Common myeloid progenitor, CD34-positive (primary cell): ENCODE data around the gene ARHGEF10L.

Experiments
- CTCF ChIA-PET: fragments of 350-600 bp; sonication (Branson Sonifier 250); formaldehyde crosslinking; loops from one replicate; lab custom pipeline; 2021; ENCODE audit warnings: antibody characterized with exemption; lab: Charles Lee
- POLR2A ChIA-PET: fragments of 350-600 bp; sonication (Branson Sonifier 250); formaldehyde crosslinking; loops from one replicate; lab custom pipeline; 2021; ENCODE audit warnings: antibody characterized with exemption; lab: Charles Lee
- DNase-seq, 3 donors: peaks; one replicate each; pipeline versions ENCODE4 v3.0.0 to v3.0.0-alpha.2; 2013
- H3K27ac ChIP-seq, 2 experiments: 1 replicate in 1 of 2; 2 replicates in 1 of 2; pipeline ENCODE4 v1.7.0; 2013; ENCODE audit warnings: inconsistent platforms in 2 of 2, low read length in 2 of 2, mild to moderate bottlenecking in 2 of 2, low read depth in 1 of 2, moderate library complexity in 1 of 2; ENCODE audit not compliant: severe bottlenecking in 2 of 2, insufficient read depth in 1 of 2, poor library complexity in 1 of 2
- H3K27me3 ChIP-seq, 5 experiments: replicated peaks in 2 of 5; 1 replicate in 3 of 5; 2 replicates in 2 of 5; pipeline versions ENCODE4 v1.6.1 to v1.7.0; 2013; ENCODE audit warnings: low read length in 4 of 5, mild to moderate bottlenecking in 2 of 5, moderate library complexity in 2 of 5, inconsistent platforms in 1 of 5; ENCODE audit not compliant: insufficient read depth in 5 of 5, control insufficient read depth in 4 of 5
- H3K36me3 ChIP-seq, 4 experiments: 1 replicate in 2 of 4; 2 replicates in 2 of 4; pipeline versions ENCODE4 v1.6.1 to v1.7.0; 2013; ENCODE audit warnings: low read length in 3 of 4, control low read depth in 1 of 4, mild to moderate bottlenecking in 1 of 4; ENCODE audit not compliant: control insufficient read depth in 4 of 4, insufficient read depth in 4 of 4
- H3K4me1 ChIP-seq, 4 experiments: 1 replicate in 3 of 4; 2 replicates in 1 of 4; pipeline versions ENCODE4 v1.6.1 to v1.7.1; 2013; ENCODE audit warnings: low read length in 3 of 4, mild to moderate bottlenecking in 3 of 4, control low read depth in 1 of 4, inconsistent platforms in 1 of 4, moderate library complexity in 1 of 4; ENCODE audit not compliant: control insufficient read depth in 4 of 4, insufficient read depth in 4 of 4; ENCODE audit errors: control extremely low read depth in 1 of 4
- H3K4me3 ChIP-seq, 7 experiments: 1 replicate in 4 of 7; 2 replicates in 3 of 7; pipeline versions ENCODE4 v1.5.1 to v1.7.0; 2013; ENCODE audit warnings: mild to moderate bottlenecking in 7 of 7, low read length in 6 of 7, moderate library complexity in 6 of 7, inconsistent platforms in 2 of 7, low read depth in 2 of 7, control low read depth in 1 of 7; ENCODE audit not compliant: insufficient read depth in 4 of 7, control insufficient read depth in 1 of 7; ENCODE audit errors: extremely low read depth in 1 of 7
- H3K9me3 ChIP-seq, 5 experiments: 1 replicate in 4 of 5; 2 replicates in 1 of 5; pipeline versions ENCODE4 v1.6.1 to v1.7.1; 2013; ENCODE audit warnings: low read length in 4 of 5, mild to moderate bottlenecking in 2 of 5, inconsistent platforms in 1 of 5, low read depth in 1 of 5, moderate library complexity in 1 of 5; ENCODE audit not compliant: control insufficient read depth in 4 of 5, insufficient read depth in 2 of 5; ENCODE audit errors: control extremely low read depth in 1 of 5
- WGBS: methylation state at CpG from one replicate; pipeline ENCODE4 v1.1.5; 2013; ENCODE audit not compliant: insufficient coverage; 5-methylcytosine and 5-hydroxymethylcytosine counted together

The ARHGEF10L gene

DNA sequence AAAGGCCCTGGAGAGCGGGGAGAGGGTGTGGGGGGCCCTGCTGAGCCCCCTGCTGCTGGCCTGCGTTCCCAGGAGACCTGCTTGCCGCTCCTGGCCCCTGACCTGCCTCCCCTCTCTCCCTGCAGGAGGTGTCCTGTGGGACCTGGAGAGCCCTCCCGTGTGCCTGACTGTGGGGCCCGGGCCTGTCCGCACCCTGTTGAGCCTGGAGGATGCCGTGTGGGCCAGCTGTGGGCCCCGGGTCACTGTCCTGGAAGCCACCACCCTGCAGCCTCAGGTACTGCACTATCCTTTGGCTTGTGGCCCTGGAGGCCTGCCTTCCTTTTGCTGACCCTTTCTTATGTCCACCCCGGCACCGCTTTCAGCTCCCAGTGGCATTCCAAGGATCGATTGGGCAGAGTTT, 124.8 kb downstream of the ARHGEF10L start:
- Histone ChIP-seq H3K4me1 (no peaks in the 10 kb centered on the region), H3K4me3 (no peak overlapping the region), H3K9me3 (no peaks in the 10 kb centered on the region), H3K27ac (no peak overlapping the region), H3K27me3 (no peaks in the 10 kb centered on the region), H3K36me3 (no peaks in the 10 kb centered on the region)
- ChIA-PET CTCF (no interaction called here), POLR2A (no interaction called here)
- WGBS, result 80% methylated on average over 10 of the region's 11 CpGs
- DNase-seq, result no peak

DNA sequence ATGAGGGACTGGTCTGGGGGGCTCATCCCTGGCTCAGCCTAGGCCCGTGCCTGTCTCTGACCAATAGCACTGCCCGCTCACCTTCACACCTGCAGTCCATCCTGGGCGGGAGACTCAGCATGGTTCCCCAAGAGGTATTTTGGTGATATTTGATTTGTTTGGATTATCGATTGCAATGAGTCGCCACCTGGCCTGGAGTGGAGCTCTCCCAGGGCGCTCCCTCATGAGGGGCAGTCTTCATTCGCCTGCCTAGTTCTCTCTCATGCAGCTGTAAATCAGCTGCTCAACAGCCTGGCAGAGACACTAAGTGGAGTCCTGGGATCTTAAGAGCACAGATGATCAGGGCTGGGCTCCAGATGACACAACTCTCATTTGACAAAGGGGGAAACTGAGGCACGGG, 125.6 kb downstream of the ARHGEF10L start:
- H3K27me3 ChIP-seq, result no peaks in the 10 kb centered on the region
- 94% methylated on average over 5 of the region's 8 CpGs for WGBS
- no peaks in the 10 kb centered on the region for H3K36me3 ChIP-seq
- no peaks in the 10 kb centered on the region for H3K4me1 ChIP-seq
- ChIA-PET POLR2A (no interaction called here), CTCF (interaction anchor here (1.4 kb wide), 1 partner anchor 12 kb away, joined by 4 read pairs; no protein-coding TSS in a partner anchor)
- H3K9me3 ChIP-seq, result no peaks in the 10 kb centered on the region
- DNase-seq, result no peak
- H3K4me3 ChIP-seq, result no peak overlapping the region
- H3K27ac ChIP-seq, result no peak overlapping the region

DNA sequence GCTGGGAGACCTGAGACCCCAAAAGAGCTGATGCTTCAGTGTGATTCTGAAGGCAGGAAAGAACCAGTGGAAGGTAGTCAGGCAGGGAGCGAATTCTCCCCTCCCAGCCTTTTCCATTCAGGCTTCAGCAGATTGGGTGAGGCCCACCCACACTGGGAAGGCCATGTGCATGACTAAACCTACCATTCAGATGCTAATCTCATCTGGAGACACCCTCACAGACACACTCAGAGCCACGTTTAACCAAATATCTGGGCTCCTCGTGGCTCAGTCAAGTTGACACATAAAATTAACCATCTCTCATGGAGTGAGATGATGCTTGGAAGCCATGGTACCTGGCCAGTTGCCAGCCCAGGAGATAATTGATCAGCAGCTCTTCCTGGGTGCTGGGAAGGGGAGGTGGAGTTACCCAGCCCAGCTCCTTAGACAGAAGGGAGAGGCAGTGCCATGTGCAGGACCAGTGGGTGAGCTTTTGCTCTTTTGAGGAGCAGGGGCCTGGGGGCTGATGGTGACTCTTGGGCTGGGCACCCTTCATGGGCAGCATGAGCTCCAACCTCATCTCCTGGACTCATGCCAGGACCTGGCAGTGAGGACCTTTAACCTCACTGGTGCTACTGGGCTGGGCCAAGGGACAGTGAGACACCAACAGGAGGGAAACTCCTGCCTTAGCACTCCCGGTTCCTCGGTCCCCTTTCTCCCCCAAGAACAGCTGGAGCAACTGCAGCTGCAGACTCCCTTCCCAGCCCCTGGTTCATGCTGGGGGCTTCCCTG, 126.6 kb downstream of the ARHGEF10L start:
- no peak overlapping the region for H3K27ac ChIP-seq
- no peaks in the 10 kb centered on the region for H3K4me1 ChIP-seq
- 94% methylated on average over 4 of the region's 5 CpGs for WGBS
- CTCF ChIA-PET, result interaction anchor here (1.4 kb wide), 1 partner anchor 13 kb away, joined by 4 read pairs; no protein-coding TSS in a partner anchor
- no peak for DNase-seq
- H3K36me3 ChIP-seq, result no peaks in the 10 kb centered on the region
- POLR2A ChIA-PET, result no interaction called here
- H3K27me3 ChIP-seq, result no peaks in the 10 kb centered on the region
- no peak overlapping the region for H3K4me3 ChIP-seq
- H3K9me3 ChIP-seq, result no peaks in the 10 kb centered on the region

DNA sequence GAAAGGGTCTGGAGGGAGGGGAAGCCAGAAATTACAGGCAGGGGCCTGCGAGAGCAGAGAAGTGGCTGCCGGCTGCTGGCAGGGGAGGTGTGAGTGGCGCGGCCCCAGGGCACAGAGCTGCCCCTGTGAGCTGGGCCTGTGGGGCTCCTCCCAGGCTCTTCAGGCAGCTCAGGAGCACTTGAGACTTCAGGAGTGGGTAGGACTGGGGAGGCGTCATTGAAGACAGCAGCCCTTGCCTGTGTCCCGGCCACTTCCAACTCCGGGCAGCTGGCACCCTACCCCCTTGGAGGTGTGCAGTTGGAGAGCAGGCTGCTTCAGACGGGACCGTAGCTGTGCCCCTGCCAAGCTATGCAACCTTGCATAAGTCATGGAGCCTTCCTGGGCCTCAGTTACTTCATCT, 128.1 kb downstream of the ARHGEF10L start:
- H3K4me1 ChIP-seq, result peaks cover 0 to 2% (median 0%) of the 10 kb centered on the region in 4 experiments
- no peaks in the 10 kb centered on the region for H3K9me3 ChIP-seq
- DNase-seq, result no peak
- POLR2A ChIA-PET, result no interaction called here
- no peak overlapping the region for H3K4me3 ChIP-seq
- H3K27ac ChIP-seq, result no peak overlapping the region
- WGBS, result 94% methylated on average over 2 of the region's 9 CpGs
- H3K36me3 ChIP-seq, result no peaks in the 10 kb centered on the region
- CTCF ChIA-PET, result interaction anchor here (0.7 to 1.4 kb wide), 4 partner anchors 9 to 432 kb away, joined by 3 to 4 read pairs (median 4); no protein-coding TSS in a partner anchor
- no peaks in the 10 kb centered on the region for H3K27me3 ChIP-seq

DNA sequence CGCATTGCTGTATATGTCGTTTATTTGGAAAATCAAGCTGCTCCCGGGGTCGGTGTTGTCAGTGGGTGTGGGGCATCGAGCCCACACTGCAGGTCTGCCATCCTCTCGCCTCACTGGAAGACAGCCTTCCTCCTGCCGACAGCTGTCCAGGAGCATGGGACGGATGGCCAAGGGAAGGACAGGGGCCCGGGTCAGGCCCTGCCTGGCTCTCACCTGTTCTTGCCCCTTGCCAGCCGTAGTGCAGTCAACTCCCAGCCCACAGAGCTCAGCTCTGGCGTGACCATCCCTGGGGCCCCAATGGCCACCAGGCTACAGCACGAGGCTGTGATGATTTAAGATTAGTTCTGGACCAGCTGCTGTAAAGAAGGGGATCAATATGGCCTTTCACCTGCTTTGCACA, 128.7 kb downstream of the ARHGEF10L start:
- no peak overlapping the region for H3K27ac ChIP-seq
- H3K27me3 ChIP-seq, result no peaks in the 10 kb centered on the region
- 92% methylated on average over 8 of the region's 12 CpGs for WGBS
- no peak for DNase-seq
- no peaks in the 10 kb centered on the region for H3K36me3 ChIP-seq
- peaks cover 0 to 2% (median 0%) of the 10 kb centered on the region in 4 experiments for H3K4me1 ChIP-seq
- ChIA-PET CTCF (interaction anchor here (0.8 to 1.4 kb wide), 3 partner anchors 9 to 432 kb away, joined by 3 to 4 read pairs (median 4); no protein-coding TSS in a partner anchor), POLR2A (no interaction called here)
- H3K9me3 ChIP-seq, result no peaks in the 10 kb centered on the region
- no peak overlapping the region for H3K4me3 ChIP-seq

DNA sequence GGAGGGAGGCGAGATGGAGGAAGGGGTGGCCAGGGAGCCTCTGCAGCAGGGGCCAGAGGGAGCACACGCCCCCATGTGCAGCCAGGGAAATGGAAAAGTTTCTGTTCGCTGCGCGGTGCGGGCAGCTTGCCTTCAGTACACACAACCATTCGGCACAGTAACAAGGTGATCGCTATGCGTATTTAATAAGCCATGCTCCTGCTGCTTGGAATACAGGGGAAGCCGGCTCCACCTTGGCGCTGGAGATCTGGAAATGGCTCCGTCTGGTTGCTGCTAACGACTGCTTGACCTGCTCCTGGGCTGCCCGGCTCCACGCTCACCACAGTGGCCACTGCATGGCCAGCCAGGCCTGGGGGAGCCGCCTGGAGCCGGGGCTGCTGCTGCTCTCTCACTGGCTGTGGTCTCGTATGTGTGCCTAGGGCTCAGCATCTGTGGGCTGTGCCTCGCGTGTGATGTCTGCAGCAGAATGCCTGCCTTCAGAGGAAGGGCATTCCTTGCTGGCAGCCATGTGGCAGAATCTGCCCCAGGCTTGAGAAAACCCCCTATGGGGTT, 129.2 kb downstream of the ARHGEF10L start:
- no peak overlapping the region for H3K27ac ChIP-seq
- 95% methylated on average over 20 of the region's 20 CpGs for WGBS
- CTCF ChIA-PET, result interaction anchor here (0.9 kb wide), 1 partner anchor 9 kb away, joined by 3 read pairs; no protein-coding TSS in a partner anchor
- H3K27me3 ChIP-seq, result no peaks in the 10 kb centered on the region
- H3K4me1 ChIP-seq, result peaks cover 0 to 4% (median 1%) of the 10 kb centered on the region in 4 experiments
- no peaks in the 10 kb centered on the region for H3K9me3 ChIP-seq
- POLR2A ChIA-PET, result no interaction called here
- H3K36me3 ChIP-seq, result no peaks in the 10 kb centered on the region
- H3K4me3 ChIP-seq, result no peak overlapping the region
- DNase-seq, result no peak

DNA sequence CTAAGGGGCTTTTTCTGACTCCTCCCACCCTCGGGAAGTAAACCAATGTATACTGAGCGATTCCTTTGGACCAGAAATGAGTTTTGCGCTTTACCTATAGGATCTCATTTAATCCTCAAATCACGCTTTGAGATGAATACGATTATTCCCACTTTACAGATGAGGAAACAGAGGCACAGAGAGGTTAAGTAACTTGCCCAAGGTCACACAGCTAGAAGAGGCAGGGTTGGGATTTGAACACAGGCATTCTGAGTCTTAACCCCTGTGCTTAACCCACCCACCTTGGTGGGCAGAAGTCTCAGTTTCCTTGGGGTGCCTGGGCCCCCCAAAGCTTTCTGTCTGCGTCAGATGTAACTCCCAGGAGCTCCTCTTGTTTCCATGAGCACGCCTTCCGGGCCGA, 129.8 kb downstream of the ARHGEF10L start:
- ChIA-PET POLR2A (no interaction called here), CTCF (interaction anchor here (0.9 kb wide), 1 partner anchor 8 kb away, joined by 3 read pairs; no protein-coding TSS in a partner anchor)
- H3K9me3 ChIP-seq, result no peaks in the 10 kb centered on the region
- no peak overlapping the region for H3K4me3 ChIP-seq
- WGBS, result 97% methylated on average over 9 of the region's 9 CpGs
- H3K4me1 ChIP-seq, result peaks cover 0 to 5% (median 1%) of the 10 kb centered on the region in 4 experiments
- H3K36me3 ChIP-seq, result no peaks in the 10 kb centered on the region
- H3K27me3 ChIP-seq, result no peaks in the 10 kb centered on the region
- no peak overlapping the region for H3K27ac ChIP-seq
- DNase-seq, result no peak
